Glomerular visceral epithelial cell (primary cell): Measurements from ENCODE around the gene RHOV.
"Not testable (repeated sequence)": the region's sequence is repeated elsewhere in the genome, so short reads cannot be mapped to it uniquely, and the experiment has no call there.

Experiments used
- DNase-seq: peaks from one replicate; pipeline ENCODE4 v3.0.0-alpha.2; 2016; ENCODE audit errors: extremely low spot score

RHOV gene

GRCh38 chr15:40872791-40873693, 992 bp downstream of the RHOV start:
- DNase-seq = no peak

- DNase-seq = no peak
These were observed 2.1 kb downstream of the RHOV start for GRCh38 chr15:40871749-40872617.

GRCh38 chr15:40870716-40871115, 3.3 kb downstream of the RHOV start:
- no peak for DNase-seq

GRCh38 chr15:40869686-40870085, 4.3 kb downstream of the RHOV start:
- no peak for DNase-seq

- no peak for DNase-seq
These were observed 6.8 kb downstream of the RHOV start for GRCh38 chr15:40867199-40867598.

- no peak for DNase-seq
These were observed 10.3 kb downstream of the RHOV start for GRCh38 chr15:40863660-40864270.

GRCh38 chr15:40861147-40861546, 12.9 kb downstream of the RHOV start:
- DNase-seq = not testable (repeated sequence)

GRCh38 chr15:40859206-40859851, 14.7 kb downstream of the RHOV start:
- peak; percentile 86 for DNase-seq

GRCh38 chr15:40858706-40859105, 15.3 kb downstream of the RHOV start:
- no peak for DNase-seq

GRCh38 chr15:40857601-40858341, 16.3 kb downstream of the RHOV start:
- DNase-seq = peak; percentile 72

- DNase-seq = no peak
These were observed 17.3 kb downstream of the RHOV start for GRCh38 chr15:40856746-40857145.

GRCh38 chr15:40855706-40856234, 18.3 kb downstream of the RHOV start:
- DNase-seq = no peak

GRCh38 chr15:40854161-40854560, 19.9 kb downstream of the RHOV start:
- DNase-seq = no peak

GRCh38 chr15:40853241-40853890, 20.7 kb downstream of the RHOV start:
- DNase-seq = no peak

GRCh38 chr15:40852529-40852928, 21.5 kb downstream of the RHOV start:
- no peak for DNase-seq

- DNase-seq = no peak
These were observed 23.4 kb downstream of the RHOV start for GRCh38 chr15:40850576-40851112.

- peak; percentile 73 for DNase-seq
These were observed 26.6 kb downstream of the RHOV start for GRCh38 chr15:40847223-40847961.

- peak; percentile 32 for DNase-seq
These were observed 27.2 kb downstream of the RHOV start for GRCh38 chr15:40846841-40847222.
